Measurements from ENCODE around the gene ANK3. TPM values are rescaled to one million over a fixed set of nuclear protein-coding genes. Genes with fewer than 3 reads are reported as not detected.

ANK3 gene
- total RNA-seq, 1 experiment from 2014 or later = 69.6 TPM

DNA sequence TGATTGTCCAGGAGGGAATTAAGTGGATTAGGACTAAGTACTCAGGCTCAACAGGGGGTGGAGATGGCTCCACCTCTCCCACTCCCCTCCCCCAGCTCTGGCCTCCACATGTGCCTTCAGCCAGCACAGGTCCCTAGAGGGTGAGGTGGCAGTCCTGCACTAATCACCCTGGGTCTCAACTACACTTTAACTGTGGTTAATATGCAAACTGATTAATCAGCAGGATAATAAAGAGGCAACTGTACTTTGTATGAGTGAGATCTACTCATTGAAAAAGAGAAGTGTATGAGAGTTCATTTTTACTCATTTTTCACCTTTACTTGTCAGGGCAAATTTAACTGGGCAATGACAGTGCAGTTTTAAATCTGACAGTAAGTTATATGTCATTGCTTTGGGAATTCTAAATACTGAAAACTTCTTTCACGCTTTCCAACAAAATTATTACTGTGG, 259.5 kb downstream of the ANK3 start (continued):
- TF ChIP-seq ARID4B (CRISPR knock-in tag; IDR thresholded peaks at IDR 0.05; ENCODE audit: borderline replicate concordance) = no peak

GRCh38 chr10:60125895-60126294, 263.8 kb downstream of the ANK3 start:
- no peak for TF ChIP-seq TEAD1 (CRISPR knock-in tag; IDR thresholded peaks at IDR 0.05)
- TF ChIP-seq, protein P1, sequence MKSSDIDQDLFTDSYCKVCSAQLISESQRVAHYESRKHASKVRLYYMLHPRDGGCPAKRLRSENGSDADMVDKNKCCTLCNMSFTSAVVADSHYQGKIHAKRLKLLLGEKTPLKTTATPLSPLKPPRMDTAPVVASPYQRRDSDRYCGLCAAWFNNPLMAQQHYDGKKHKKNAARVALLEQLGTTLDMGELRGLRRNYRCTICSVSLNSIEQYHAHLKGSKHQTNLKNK (CRISPR knock-in tag; IDR thresholded peaks at IDR 0.05) = no peak
- TF ChIP-seq ZNF416 (CRISPR knock-in tag; IDR thresholded peaks at IDR 0.05) = no peak
- TF ChIP-seq RORB (CRISPR knock-in tag; IDR thresholded peaks at IDR 0.05) = no peak
- no peak for TF ChIP-seq OVOL2 (CRISPR knock-in tag; IDR thresholded peaks at IDR 0.05; ENCODE audit: borderline replicate concordance)
- TF ChIP-seq CBFB (CRISPR knock-in tag; IDR thresholded peaks at IDR 0.05; ENCODE audit: low read depth) = no peak
- no peak overlapping the region for H3K27ac Mint-ChIP-seq
- ATAC-seq = no peak
- peaks cover 18% of the 10 kb centered on the region for H3K4me1 Mint-ChIP-seq
- H3K36me3 Mint-ChIP-seq = no peaks in the 10 kb centered on the region
- no peaks in the 10 kb centered on the region for H3K9me3 Mint-ChIP-seq
- ChIA-PET CTCF (no interaction called here), POLR2A (no interaction called here)
- H3K27me3 Mint-ChIP-seq (ENCODE audit: low read depth) = no peaks in the 10 kb centered on the region
- H3K4me3 Mint-ChIP-seq = no peak overlapping the region
- no peak for DNase-seq (ENCODE audit: low spot score)

- ChIA-PET POLR2A (interaction anchor here (1.1 kb wide), 1 partner anchor 16 kb away, joined by 3 read pairs; no protein-coding TSS in a partner anchor), CTCF (interaction anchor here (1.0 to 1.2 kb wide), 2 partner anchors 10 to 79 kb away, joined by 3 read pairs; no protein-coding TSS in a partner anchor)
- Mint-ChIP-seq H3K4me1 (peaks cover 6% of the 10 kb centered on the region), H3K27me3 (ENCODE audit: low read depth) (no peaks in the 10 kb centered on the region), H3K36me3 (no peaks in the 10 kb centered on the region), H3K4me3 (no peak overlapping the region), H3K27ac (no peak overlapping the region), H3K9me3 (no peaks in the 10 kb centered on the region)
- ATAC-seq (peak; percentile 61), DNase-seq (ENCODE audit: low spot score) (no peak)
- TF ChIP-seq USF2 (CRISPR knock-in tag; IDR thresholded peaks at IDR 0.05) (no peak), AR (CRISPR knock-in tag; IDR thresholded peaks at IDR 0.05) (no peak), ZSCAN18 (CRISPR knock-in tag; IDR thresholded peaks at IDR 0.05) (no peak), RORB (CRISPR knock-in tag; IDR thresholded peaks at IDR 0.05) (no peak), NFE2L1 (CRISPR knock-in tag; IDR thresholded peaks at IDR 0.05) (no peak)
- TF ChIP-seq, protein P2, sequence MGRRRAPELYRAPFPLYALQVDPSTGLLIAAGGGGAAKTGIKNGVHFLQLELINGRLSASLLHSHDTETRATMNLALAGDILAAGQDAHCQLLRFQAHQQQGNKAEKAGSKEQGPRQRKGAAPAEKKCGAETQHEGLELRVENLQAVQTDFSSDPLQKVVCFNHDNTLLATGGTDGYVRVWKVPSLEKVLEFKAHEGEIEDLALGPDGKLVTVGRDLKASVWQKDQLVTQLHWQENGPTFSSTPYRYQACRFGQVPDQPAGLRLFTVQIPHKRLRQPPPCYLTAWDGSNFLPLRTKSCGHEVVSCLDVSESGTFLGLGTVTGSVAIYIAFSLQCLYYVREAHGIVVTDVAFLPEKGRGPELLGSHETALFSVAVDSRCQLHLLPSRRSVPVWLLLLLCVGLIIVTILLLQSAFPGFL (CRISPR knock-in tag; IDR thresholded peaks at IDR 0.05; ENCODE audit: borderline replicate concordance) = no peak
- TF ChIP-seq, protein P3, sequence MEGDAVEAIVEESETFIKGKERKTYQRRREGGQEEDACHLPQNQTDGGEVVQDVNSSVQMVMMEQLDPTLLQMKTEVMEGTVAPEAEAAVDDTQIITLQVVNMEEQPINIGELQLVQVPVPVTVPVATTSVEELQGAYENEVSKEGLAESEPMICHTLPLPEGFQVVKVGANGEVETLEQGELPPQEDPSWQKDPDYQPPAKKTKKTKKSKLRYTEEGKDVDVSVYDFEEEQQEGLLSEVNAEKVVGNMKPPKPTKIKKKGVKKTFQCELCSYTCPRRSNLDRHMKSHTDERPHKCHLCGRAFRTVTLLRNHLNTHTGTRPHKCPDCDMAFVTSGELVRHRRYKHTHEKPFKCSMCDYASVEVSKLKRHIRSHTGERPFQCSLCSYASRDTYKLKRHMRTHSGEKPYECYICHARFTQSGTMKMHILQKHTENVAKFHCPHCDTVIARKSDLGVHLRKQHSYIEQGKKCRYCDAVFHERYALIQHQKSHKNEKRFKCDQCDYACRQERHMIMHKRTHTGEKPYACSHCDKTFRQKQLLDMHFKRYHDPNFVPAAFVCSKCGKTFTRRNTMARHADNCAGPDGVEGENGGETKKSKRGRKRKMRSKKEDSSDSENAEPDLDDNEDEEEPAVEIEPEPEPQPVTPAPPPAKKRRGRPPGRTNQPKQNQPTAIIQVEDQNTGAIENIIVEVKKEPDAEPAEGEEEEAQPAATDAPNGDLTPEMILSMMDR (IDR thresholded peaks at IDR 0.05) = no peak
- TF ChIP-seq, protein P4, sequence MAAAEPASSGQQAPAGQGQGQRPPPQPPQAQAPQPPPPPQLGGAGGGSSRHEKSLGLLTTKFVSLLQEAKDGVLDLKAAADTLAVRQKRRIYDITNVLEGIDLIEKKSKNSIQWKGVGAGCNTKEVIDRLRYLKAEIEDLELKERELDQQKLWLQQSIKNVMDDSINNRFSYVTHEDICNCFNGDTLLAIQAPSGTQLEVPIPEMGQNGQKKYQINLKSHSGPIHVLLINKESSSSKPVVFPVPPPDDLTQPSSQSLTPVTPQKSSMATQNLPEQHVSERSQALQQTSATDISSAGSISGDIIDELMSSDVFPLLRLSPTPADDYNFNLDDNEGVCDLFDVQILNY (CRISPR knock-in tag; IDR thresholded peaks at IDR 0.05) = no peak
- TF ChIP-seq, protein P5, sequence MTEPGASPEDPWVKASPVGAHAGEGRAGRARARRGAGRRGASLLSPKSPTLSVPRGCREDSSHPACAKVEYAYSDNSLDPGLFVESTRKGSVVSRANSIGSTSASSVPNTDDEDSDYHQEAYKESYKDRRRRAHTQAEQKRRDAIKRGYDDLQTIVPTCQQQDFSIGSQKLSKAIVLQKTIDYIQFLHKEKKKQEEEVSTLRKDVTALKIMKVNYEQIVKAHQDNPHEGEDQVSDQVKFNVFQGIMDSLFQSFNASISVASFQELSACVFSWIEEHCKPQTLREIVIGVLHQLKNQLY (CRISPR knock-in tag; IDR thresholded peaks at IDR 0.05) = no peak
Measured at GRCh38 chr10:60124536-60124935, 265.1 kb downstream of the ANK3 start.

Data from WTC11 (cell line).